KBM-7 (cell line): ENCODE data around the gene MYO5B.
A peak's percentile ranks its signal among the peaks of the same experiment; 100 is the strongest.
"Not testable (repeated sequence)": the region's sequence is repeated elsewhere in the genome, so short reads cannot be mapped to it uniquely, and the experiment has no call there.

Experiments
- DNase-seq: peaks from one replicate; pipeline ENCODE4 v3.0.0-alpha.2; 2015
- in situ Hi-C: fragments of 300-500 bp; cut with MboI; formaldehyde crosslinking; loops from 2 replicates; pipeline ENCODE4 v1.14.3; 2020; ENCODE audit warnings: low sequenced_read_pairs, low pct_unique_long_range_greater_than_20kb, mixed read lengths

Gene MYO5B

DNA sequence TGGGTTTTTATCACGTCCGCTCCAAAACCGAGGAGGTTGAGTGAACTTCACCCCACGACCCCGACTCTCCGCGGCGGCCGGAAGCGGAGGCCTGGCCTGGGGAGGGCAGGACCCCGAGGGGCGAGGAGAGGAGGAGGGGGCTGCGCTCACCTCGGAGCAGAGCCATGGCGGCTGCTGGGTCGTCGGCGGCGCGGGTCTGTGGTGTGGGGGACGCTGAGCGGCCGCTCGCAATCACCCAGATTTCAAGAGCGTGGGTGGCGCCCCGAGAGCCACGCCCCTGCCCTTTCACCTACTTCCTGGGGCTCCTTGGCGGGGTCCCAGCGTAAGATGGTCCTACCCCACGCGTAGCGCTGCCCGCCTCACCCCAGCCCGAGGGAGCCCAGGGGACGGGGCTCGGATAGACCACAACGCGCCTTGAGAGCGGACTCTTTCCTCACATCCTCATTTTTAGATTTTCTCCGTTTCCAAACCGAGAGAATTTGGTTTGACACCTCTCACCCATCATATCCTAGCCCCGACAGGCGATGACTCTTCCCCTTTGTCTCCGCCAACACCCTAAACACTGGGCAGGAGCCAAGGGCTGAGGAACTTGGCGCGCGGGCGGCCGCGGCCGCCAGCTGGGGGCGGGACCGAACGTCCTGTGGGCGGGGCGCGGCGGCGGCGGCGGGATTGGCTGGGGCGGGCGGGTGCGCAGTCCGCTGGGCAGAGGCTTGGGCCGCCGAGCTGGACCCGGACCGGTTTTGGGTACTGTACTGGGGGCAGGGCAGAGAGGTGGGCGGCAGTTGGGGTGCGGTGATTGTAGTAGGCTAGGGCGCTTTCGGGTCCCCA lies 381.4 kb downstream of the MYO5B start, which contains the start of gene ACAA2:
ACAA2 (minus strand) TSS at position 215 of the 828 bp plus-strand sequence; CDS start at position 166, 49 bp downstream.
- in situ Hi-C loops, result no loop called here
- DNase-seq, result peak; percentile 84

DNA sequence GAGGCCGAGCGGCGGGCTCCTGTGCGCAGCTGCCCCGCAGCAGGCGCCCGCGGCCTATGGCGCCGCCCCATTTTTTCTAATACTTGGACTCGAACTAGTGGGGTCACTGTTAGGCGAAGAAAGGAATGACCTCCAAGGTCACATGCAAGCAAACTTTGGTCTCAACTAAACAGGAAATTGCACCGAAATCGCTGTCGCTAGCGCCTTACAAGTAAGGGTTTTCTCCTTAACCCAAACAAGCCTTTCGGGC lies 382.0 kb downstream of the MYO5B start:
- in situ Hi-C loops, result no loop called here
- DNase-seq, result no peak

- in situ Hi-C loops, result no loop called here
Observed at GRCh38 chr18:49812286-49813068, 382.5 kb downstream of the MYO5B start.

DNA sequence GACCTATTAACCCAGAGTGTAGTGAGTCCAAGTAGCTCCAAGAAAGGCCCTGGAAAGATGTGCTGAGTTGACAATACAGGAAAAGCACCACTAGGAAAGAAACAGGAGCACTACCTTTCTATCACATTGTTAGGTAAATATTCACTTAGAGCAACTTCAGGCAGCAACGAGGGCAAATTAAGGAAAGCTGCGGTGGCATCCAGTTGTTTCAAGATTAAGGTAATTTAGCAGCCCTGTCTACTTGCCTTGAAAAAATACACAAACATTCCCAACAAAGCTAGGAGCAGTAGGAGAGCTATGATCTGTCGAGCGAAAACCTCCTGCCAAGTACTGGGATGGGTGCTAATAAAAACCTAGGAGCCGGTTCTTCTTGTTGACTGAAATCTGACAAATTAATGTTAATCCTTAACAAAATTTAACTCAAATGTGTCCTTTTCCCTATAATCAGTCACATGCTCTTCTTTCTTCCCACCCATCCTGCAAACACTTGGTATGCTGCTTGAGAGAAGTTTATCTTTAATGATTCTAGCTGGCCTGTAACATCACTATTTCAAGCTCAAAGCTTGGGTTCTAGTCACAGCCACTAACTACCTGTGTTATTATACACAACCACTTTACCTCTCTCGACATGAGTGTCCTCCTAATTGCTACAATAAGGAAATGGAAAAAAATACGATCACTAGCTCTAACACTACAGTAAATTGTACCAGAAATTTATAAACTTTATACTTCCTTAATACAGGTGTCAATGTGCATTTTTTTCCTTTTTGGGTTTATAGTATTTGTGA lies 383.6 kb downstream of the MYO5B start:
- DNase-seq, result no peak
- in situ Hi-C loops, result no loop called here

More at GRCh38 chr18:49812286-49813068, 382.5 kb downstream of the MYO5B start:
- DNase-seq, result peak; percentile 47

DNA sequence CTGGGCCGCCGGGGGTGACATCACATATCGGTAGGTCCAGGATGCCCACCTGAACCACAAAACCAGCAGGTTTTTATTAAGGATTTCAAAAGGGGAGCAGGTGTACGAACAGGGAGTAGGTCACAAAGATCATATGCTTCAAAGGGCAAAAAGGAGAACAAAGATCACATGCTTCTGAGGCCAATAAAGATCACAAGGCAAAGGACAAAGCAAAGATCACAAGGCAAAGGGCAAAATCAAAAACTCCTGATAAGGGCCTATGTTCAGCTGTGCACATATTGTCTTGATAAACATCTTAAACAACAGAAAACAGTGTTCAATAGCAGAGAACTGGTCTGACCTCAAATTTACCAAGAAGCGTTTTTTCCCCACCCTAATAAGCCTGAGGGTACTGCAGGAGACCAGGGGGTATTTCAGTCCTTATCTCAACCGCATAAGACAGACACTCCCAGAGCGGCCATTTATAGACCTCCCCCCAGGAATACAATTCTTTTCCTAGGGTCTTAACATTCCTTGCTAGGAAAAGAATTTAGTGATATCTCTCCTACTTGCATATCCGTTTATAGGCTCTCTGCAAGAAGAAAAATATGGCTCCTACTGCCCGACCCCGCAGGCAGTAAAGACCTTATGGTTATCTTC lies 386.3 kb downstream of the MYO5B start:
- DNase-seq, in situ Hi-C loops: not testable (repeated sequence)

- in situ Hi-C loops, result no loop called here
- DNase-seq, result no peak
Observed at GRCh38 chr18:49804096-49804495, 390.9 kb downstream of the MYO5B start.

DNA sequence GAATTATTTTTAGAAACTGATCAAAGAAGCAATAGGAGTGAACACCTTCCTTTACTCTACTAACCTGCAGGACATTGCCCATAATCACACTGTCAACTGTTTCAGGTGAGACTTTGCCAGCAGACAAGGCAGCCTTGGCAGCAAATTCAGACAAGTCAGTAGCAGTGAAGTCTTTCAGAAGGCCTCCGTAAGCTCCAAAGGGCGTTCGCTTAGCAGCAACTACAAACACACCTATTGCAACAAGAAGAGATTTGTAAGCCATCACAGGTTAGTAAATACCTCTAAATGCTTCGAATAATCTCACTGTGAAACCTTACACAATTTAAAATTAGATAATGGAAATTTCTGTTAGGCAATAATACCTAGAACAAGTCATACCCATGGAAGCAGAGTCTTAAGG lies 392.3 kb downstream of the MYO5B start:
- DNase-seq, result no peak
- in situ Hi-C loops, result no loop called here

DNA sequence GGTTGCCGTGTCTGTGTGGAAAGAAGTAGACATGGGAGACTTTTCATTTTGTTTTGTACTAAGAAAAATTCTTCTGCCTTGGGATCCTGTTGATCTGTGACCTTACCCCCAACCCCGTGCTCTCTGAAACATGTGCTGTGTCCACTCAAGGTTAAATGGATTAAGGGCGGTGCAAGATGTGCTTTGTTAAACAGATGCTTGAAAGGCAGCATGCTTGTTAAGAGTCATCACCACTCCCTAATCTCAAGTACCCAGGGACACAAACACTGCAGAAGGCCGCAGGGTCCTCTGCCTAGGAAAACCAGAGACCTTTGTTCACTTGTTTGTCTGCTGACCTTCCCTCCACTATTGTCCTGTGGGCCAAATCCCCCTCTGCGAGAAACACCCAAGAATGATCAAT lies 394.5 kb downstream of the MYO5B start:
- DNase-seq, result not testable (repeated sequence)

GRCh38 chr18:49799806-49800205 lies 395.1 kb downstream of the MYO5B start:
- in situ Hi-C loops, DNase-seq: not testable (repeated sequence)

More for the DNA sequence above, 394.5 kb downstream of the MYO5B start:
- in situ Hi-C loops, result not testable (repeated sequence)

DNA sequence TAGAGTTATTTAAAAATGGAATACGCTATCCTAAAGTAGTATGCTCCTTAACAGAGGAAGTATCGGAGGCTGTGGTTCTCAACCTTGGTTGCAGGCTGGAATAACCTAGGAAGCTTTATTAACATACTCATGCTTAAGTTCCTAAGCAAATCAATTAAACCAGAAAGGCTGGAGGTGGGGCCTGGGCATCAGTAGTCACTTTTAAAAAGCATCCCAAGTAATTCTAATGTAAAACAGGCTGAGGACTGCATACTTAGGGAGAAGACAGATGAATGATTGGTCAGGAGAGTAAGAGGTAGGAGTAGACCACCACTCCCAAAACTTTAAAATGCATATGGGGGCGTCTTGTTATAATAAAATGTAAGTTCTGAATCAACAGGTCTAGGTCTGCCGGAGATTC lies 396.9 kb downstream of the MYO5B start:
- no peak for DNase-seq
- in situ Hi-C loops, result no loop called here

DNA sequence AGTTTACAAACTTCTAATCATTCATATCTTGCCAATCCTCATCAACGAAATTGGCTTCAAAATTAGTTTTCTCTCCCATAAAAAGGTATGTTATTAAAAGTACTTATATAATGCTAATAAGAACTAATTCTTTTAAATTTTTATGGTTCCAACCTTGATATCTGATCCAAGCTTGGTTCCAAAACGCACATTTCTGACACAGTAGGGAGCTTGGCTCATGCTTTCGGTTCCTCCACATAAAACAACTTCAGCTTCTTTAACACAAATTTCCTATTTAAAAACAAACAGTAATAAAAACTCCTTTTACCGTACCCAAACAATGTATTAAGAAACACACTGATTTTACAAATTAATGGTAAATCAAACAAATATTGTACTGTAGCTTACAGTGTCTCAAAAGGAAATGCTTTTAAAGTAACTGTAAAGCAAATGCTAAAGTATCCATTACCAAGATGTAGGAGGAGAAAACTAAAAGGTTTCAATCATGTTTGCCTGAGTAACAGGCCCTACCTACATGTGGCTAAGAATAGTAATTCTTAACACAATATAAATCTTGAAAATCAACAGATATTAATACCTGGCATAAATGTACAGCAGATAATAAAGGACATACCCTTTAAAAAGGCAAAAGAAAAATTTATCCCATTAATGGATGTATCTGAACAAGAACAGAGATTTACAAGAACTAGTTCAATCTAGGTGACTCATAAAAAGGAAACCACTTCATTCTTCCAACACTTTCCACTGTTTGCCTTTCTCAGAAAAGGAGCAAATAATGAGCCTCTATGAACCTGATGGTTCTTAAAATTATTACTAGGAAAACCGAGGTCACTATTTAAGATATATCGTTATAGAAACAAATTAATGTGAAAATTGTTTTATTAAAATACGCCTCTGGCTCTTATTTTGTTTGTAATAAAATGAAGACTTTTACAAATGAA lies 399.1 kb downstream of the MYO5B start:
- DNase-seq, result no peak
- in situ Hi-C loops, result no loop called here

DNA sequence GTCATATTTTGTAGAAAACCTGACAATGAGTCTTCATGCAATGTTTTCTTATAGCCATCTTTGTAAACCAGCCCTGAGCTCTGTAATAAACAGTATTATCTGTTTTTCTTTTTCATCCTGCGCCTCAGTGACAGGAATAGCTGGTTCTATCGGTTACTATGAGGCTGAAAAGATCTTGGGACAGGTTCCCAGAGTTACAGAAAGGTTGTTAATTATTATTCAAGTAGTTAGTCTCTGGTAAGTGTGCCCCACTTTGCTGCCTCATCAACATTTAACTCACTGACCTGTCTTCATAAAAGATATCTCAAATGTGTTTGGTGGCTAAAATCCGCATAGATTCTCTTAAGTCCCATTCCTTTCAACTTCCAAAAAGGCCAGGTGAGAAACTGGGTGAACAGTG lies 400.2 kb downstream of the MYO5B start:
- no peak for DNase-seq
- in situ Hi-C loops, result no loop called here

DNA sequence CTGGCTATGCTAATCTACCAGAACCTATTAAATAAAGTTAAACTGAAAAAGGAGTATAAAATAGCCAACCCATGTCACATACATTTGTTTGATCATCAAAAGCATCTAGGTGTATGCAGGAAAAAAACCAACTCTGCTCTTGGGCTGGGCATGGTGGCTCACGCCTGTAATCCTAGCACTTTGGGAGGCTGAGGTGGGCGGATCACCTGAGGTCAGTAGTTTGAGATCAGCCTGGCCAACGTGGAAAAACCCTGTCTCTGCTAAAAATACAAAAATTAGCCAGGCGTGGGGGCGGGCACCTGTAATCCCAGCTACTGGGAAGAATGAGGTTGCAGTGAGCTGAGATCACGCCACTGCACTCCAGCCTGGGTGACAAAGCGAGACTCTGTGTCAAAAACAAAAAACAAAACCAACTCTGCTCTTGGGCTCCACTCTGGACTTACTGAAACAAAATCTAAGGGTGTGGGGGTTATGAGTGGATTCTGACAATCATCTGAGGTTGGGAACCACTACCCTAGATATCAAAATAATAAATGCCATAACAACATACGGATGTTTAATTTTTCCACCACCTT lies 405.3 kb downstream of the MYO5B start:
- in situ Hi-C loops, DNase-seq: not testable (repeated sequence)

GRCh38 chr18:49788327-49788898 lies 406.5 kb downstream of the MYO5B start:
- no peak for DNase-seq
- in situ Hi-C loops, result no loop called here

DNA sequence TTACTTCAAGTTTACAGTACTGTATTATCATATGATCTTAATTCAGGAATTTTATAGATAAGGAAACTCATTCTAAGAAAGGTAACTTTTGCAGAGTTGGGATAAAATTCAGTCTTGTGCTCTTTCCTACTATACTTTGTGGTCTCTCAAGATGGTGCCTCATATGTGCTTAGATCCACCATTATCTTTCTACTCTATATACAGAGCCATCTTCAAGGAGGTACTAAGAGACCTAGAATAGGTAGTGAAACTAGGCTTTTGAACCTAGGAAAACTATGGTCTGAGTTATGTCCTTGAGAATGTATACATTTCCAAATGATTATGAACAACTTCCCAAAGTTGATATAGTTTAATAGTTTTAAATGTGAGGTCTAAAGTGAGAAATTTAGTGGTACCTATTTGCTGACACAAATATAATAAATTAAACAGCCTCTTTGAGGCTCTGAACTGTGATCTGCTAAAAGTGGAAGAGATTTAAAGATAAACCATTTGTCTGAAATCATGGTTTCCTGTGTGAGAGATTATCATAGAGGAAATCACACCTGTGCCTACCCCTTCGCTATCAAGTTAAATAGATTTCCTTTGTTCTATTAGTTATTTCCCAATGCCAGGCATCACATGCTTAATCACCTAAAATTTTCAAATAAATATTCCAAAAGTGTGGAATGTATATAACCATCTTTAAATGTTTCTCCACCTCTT lies 408.8 kb downstream of the MYO5B start:
- in situ Hi-C loops, result no loop called here

GRCh38 chr18:49784427-49785185 lies 410.3 kb downstream of the MYO5B start:
- no peak for DNase-seq
- in situ Hi-C loops, result no loop called here

More for the DNA sequence above, 408.8 kb downstream of the MYO5B start:
- DNase-seq, result no peak
